ENCODE measurements around the gene EGR4.
A peak's percentile ranks its signal among the peaks of the same experiment; 100 is the strongest.

EGR4 gene

DNA sequence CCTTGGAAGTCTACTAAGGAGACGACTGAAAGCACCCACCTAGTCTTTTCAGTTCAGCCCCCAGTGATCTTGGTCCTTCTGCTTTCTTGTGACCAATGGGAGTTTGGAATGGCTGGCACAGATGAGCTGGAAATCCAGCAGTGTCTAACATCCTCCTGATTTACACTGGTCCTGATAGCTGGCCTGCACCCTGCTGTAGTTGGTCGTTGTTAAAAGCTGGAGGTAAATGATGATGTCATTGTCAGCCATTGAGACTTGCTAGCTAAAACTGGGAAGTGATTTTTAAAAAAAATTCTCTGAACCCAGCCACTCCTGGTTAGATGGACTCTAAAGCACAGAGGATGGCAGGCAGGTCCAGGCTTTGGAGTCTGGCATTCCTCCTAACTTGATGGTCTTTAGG, 39.9 kb downstream of the EGR4 start:
- no peak overlapping the region for H3K9ac ChIP-seq (ENCODE audit: low read depth, low read length, poor library complexity)
- H3K4me2 ChIP-seq (ENCODE audit: insufficient read depth, low read length, poor library complexity, severe bottlenecking): no peak overlapping the region
- no peak overlapping the region for H2BK5ac ChIP-seq (ENCODE audit: low read length)
- no peak for DNase-seq (ENCODE audit: low spot score)
- no peak overlapping the region for H4K8ac ChIP-seq (ENCODE audit: low read depth, low read length)
- H3K27me3 ChIP-seq (ENCODE audit: control insufficient read depth in 3 of 3, insufficient read depth in 3 of 3, low read depth in 1 of 3, low read length in 3 of 3): no peaks in the 10 kb centered on the region
- H3K79me1 ChIP-seq (ENCODE audit: low read depth, low read length): no peaks in the 10 kb centered on the region
- no peak overlapping the region for H3K18ac ChIP-seq (ENCODE audit: low read length)
- H2BK120ac ChIP-seq (ENCODE audit: low read depth, low read length): no peak overlapping the region
- no peak overlapping the region for H2BK15ac ChIP-seq (ENCODE audit: low read length)
- no peak overlapping the region for H2BK12ac ChIP-seq (ENCODE audit: low read length)
- no peak overlapping the region for H3K14ac ChIP-seq (ENCODE audit: low read length)
- H3K27ac ChIP-seq (replicated peaks; ENCODE audit: low read length): no peak overlapping the region
- H2AK5ac ChIP-seq (ENCODE audit: low read depth, low read length): no peak overlapping the region
- no peak overlapping the region for H3K4me3 ChIP-seq (ENCODE audit: low read length in 2 of 2)
- WGBS, 2 donors (ENCODE audit: extremely low coverage in 2 of 2, insufficient read length in 2 of 2, insufficient replicate concordance in 1 of 2): no CpG with 5 or more reads among the region's 2 CpGs
- peaks cover 44 to 78% of the 10 kb centered on the region in 2 donors for H3K36me3 ChIP-seq (replicated peaks in 1 of 2; ENCODE audit: control insufficient read depth in 2 of 2, insufficient read depth in 2 of 2, low read length in 2 of 2)
- H3K9me3 ChIP-seq (replicated peaks in 1 of 2; ENCODE audit: control insufficient read depth in 2 of 2, insufficient read depth in 1 of 2, low read depth in 1 of 2, low read length in 2 of 2): no peaks in the 10 kb centered on the region
- no peak overlapping the region for H3K23ac ChIP-seq (ENCODE audit: low read depth, low read length, poor library complexity)
- no peak overlapping the region for H3K4ac ChIP-seq (ENCODE audit: low read length)
- peaks cover 0 to 2% of the 10 kb centered on the region in 2 donors for H3K4me1 ChIP-seq (ENCODE audit: control insufficient read depth in 2 of 2, insufficient read depth in 1 of 2, low read depth in 1 of 2, low read length in 2 of 2)
- H2AFZ ChIP-seq (ENCODE audit: low read length): no peak overlapping the region
- H4K91ac ChIP-seq (ENCODE audit: low read depth, low read length, poor library complexity): no peak overlapping the region

DNA sequence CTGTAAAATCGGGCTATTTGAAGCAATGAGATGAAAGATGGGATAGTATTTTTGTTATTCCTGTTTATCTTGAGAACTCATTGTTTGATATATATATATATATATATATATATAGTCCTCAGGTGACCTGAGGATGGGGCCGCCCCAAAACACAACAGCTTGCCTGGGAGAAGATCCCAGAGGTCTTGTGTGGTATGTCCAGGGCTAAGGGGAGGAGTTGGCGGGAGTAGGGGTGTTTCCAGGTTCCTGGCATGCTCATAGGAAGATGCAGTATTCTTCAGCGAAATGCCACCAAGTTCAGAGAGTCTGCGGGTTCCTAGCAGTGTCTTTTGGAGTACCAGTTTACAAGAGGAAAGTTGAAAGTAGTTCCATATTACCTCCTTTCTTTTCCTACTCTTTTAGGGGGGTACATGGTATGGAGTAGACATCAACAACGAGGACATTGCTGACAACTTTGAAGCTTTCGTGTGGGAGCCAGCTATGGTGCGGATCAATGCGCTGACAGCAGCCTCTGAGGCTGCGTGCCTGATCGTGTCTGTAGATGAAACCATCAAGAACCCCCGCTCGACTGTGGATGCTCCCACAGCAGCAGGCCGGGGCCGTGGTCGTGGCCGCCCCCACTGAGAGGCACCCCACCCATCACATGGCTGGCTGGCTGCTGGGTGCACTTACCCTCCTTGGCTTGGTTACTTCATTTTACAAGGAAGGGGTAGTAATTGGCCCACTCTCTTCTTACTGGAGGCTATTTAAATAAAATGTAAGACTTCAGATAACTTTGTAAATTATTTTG, 40.9 kb downstream of the EGR4 start:
- Histone ChIP-seq H4K8ac (ENCODE audit: low read depth, low read length) (no peak overlapping the region), H3K9me3 (replicated peaks in 1 of 2; ENCODE audit: control insufficient read depth in 2 of 2, insufficient read depth in 1 of 2, low read depth in 1 of 2, low read length in 2 of 2) (no peaks in the 10 kb centered on the region), H3K23ac (ENCODE audit: low read depth, low read length, poor library complexity) (no peak overlapping the region), H3K27me3 (ENCODE audit: control insufficient read depth in 3 of 3, insufficient read depth in 3 of 3, low read depth in 1 of 3, low read length in 3 of 3) (no peaks in the 10 kb centered on the region), H3K4me2 (ENCODE audit: insufficient read depth, low read length, poor library complexity, severe bottlenecking) (no peak overlapping the region), H3K79me1 (ENCODE audit: low read depth, low read length) (peaks cover 4% of the 10 kb centered on the region), H2BK15ac (ENCODE audit: low read length) (no peak overlapping the region), H2BK5ac (ENCODE audit: low read length) (no peak overlapping the region), H2AFZ (ENCODE audit: low read length) (no peak overlapping the region), H3K14ac (ENCODE audit: low read length) (no peak overlapping the region), H3K18ac (ENCODE audit: low read length) (no peak overlapping the region), H4K91ac (ENCODE audit: low read depth, low read length, poor library complexity) (no peak overlapping the region), H2BK120ac (ENCODE audit: low read depth, low read length) (no peak overlapping the region), H3K4ac (ENCODE audit: low read length) (no peak overlapping the region), H3K4me3 (ENCODE audit: low read length in 2 of 2) (peak overlapping the region in 1 of 2 donors; percentile 25), H2AK5ac (ENCODE audit: low read depth, low read length) (no peak overlapping the region), H3K4me1 (ENCODE audit: control insufficient read depth in 2 of 2, insufficient read depth in 1 of 2, low read depth in 1 of 2, low read length in 2 of 2) (peaks cover 0 to 2% of the 10 kb centered on the region in 2 donors), H3K9ac (ENCODE audit: low read depth, low read length, poor library complexity) (peak overlapping the region; percentile 13), H3K36me3 (replicated peaks in 1 of 2; ENCODE audit: control insufficient read depth in 2 of 2, insufficient read depth in 2 of 2, low read length in 2 of 2) (peaks cover 50 to 85% of the 10 kb centered on the region in 2 donors), H3K27ac (replicated peaks; ENCODE audit: low read length) (no peak overlapping the region), H2BK12ac (ENCODE audit: low read length) (no peak overlapping the region)
- no peak for DNase-seq (ENCODE audit: low spot score)
- WGBS, 2 donors (ENCODE audit: extremely low coverage in 2 of 2, insufficient read length in 2 of 2, insufficient replicate concordance in 1 of 2): no CpG with 5 or more reads among the region's 17 CpGs

DNA sequence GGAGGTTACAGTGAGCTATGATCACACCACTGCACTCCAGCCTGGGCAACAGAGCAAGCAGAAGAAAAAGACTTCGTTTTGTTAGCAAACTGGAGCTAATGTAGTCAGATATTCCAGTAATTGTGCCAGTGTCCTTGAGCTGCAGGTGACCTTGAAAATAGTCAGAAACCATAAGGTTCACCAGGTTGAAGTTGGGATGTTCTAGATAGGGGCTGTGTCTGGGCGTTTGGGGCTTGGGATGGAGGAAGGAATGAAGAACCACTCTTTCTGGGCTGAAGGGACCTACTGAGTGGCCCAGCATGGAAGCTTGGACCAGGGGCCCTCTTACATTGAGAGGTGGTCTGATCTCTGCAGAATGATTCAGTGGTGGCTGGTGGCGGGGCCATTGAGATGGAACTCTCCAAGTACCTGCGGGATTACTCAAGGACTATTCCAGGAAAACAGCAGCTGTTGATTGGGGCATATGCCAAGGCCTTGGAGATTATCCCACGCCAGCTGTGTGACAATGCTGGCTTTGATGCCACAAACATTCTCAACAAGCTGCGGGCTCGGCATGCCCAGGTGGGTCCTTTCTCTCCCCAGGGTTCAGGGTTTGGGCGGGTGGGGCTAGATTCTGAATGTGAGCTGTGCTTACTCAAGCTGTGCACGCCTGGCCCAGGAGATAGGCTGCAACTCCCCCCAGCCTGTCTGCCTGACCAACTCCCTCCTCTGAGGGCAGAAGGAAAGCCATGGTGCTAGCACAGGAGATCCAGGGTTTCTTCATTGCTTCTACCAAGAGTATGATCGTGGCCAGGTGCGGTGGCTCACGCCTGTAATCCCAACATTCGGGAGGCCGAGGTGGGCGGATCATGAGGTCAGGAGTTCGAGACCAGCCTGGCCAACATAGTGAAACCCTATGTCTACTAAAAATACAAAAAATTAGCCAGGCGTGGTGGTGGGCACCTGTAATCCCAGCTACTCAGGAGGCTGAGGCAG, 42.2 kb downstream of the EGR4 start:
- H3K36me3 ChIP-seq (replicated peaks in 1 of 2; ENCODE audit: control insufficient read depth in 2 of 2, insufficient read depth in 2 of 2, low read length in 2 of 2): peaks cover 59 to 97% of the 10 kb centered on the region in 2 donors
- no peak overlapping the region for H2BK15ac ChIP-seq (ENCODE audit: low read length)
- no peak for DNase-seq (ENCODE audit: low spot score)
- no peak overlapping the region for H4K8ac ChIP-seq (ENCODE audit: low read depth, low read length)
- no CpG with 5 or more reads among the region's 17 CpGs for WGBS, 2 donors (ENCODE audit: extremely low coverage in 2 of 2, insufficient read length in 2 of 2, insufficient replicate concordance in 1 of 2)
- no peak overlapping the region for H2BK12ac ChIP-seq (ENCODE audit: low read length)
- H3K4me1 ChIP-seq (ENCODE audit: control insufficient read depth in 2 of 2, insufficient read depth in 1 of 2, low read depth in 1 of 2, low read length in 2 of 2): peaks cover 0 to 2% of the 10 kb centered on the region in 2 donors
- H3K18ac ChIP-seq (ENCODE audit: low read length): no peak overlapping the region
- H2AK5ac ChIP-seq (ENCODE audit: low read depth, low read length): no peak overlapping the region
- H3K4me3 ChIP-seq (ENCODE audit: low read length in 2 of 2): no peak overlapping the region
- no peak overlapping the region for H3K14ac ChIP-seq (ENCODE audit: low read length)
- H4K91ac ChIP-seq (ENCODE audit: low read depth, low read length, poor library complexity): no peak overlapping the region
- H2BK5ac ChIP-seq (ENCODE audit: low read length): no peak overlapping the region
- no peak overlapping the region for H2AFZ ChIP-seq (ENCODE audit: low read length)
- H3K79me1 ChIP-seq (ENCODE audit: low read depth, low read length): peaks cover 4% of the 10 kb centered on the region
- H3K27ac ChIP-seq (replicated peaks; ENCODE audit: low read length): no peak overlapping the region
- no peak overlapping the region for H3K9ac ChIP-seq (ENCODE audit: low read depth, low read length, poor library complexity)
- no peaks in the 10 kb centered on the region for H3K9me3 ChIP-seq (replicated peaks in 1 of 2; ENCODE audit: control insufficient read depth in 2 of 2, insufficient read depth in 1 of 2, low read depth in 1 of 2, low read length in 2 of 2)
- no peak overlapping the region for H3K4me2 ChIP-seq (ENCODE audit: insufficient read depth, low read length, poor library complexity, severe bottlenecking)
- no peak overlapping the region for H3K23ac ChIP-seq (ENCODE audit: low read depth, low read length, poor library complexity)
- no peaks in the 10 kb centered on the region for H3K27me3 ChIP-seq (ENCODE audit: control insufficient read depth in 3 of 3, insufficient read depth in 3 of 3, low read depth in 1 of 3, low read length in 3 of 3)
- no peak overlapping the region for H3K4ac ChIP-seq (ENCODE audit: low read length)
- H2BK120ac ChIP-seq (ENCODE audit: low read depth, low read length): no peak overlapping the region

DNA sequence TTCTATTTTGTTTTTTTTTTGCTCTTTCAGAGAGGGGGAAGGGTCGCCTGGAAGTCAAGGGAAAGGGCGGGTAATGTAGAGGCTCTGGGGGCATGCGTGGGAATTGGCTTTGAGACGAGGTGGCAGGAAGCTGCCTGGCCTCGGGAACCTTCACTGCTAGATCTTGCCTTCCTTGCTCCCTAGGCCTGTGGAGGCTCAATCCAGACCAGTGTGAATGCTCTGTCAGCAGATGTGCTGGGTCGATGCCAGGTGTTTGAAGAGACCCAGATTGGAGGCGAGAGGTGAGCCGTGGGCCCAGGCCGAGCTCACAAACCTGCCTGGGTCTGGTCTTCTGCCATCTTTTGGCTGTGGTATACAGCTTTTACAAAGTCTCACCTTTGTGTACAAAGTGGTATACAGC, 43.7 kb downstream of the EGR4 start:
- Histone ChIP-seq H2BK5ac (ENCODE audit: low read length) (no peak overlapping the region), H2AFZ (ENCODE audit: low read length) (no peak overlapping the region), H4K8ac (ENCODE audit: low read depth, low read length) (no peak overlapping the region), H3K36me3 (replicated peaks in 1 of 2; ENCODE audit: control insufficient read depth in 2 of 2, insufficient read depth in 2 of 2, low read length in 2 of 2) (peaks cover 69 to 99% of the 10 kb centered on the region in 2 donors), H3K4ac (ENCODE audit: low read length) (no peak overlapping the region), H3K4me1 (ENCODE audit: control insufficient read depth in 2 of 2, insufficient read depth in 1 of 2, low read depth in 1 of 2, low read length in 2 of 2) (no peaks in the 10 kb centered on the region), H2BK15ac (ENCODE audit: low read length) (no peak overlapping the region), H2AK5ac (ENCODE audit: low read depth, low read length) (no peak overlapping the region), H3K9me3 (replicated peaks in 1 of 2; ENCODE audit: control insufficient read depth in 2 of 2, insufficient read depth in 1 of 2, low read depth in 1 of 2, low read length in 2 of 2) (no peaks in the 10 kb centered on the region), H3K79me1 (ENCODE audit: low read depth, low read length) (peaks cover 4% of the 10 kb centered on the region), H2BK120ac (ENCODE audit: low read depth, low read length) (no peak overlapping the region), H3K9ac (ENCODE audit: low read depth, low read length, poor library complexity) (no peak overlapping the region), H3K18ac (ENCODE audit: low read length) (no peak overlapping the region), H3K4me2 (ENCODE audit: insufficient read depth, low read length, poor library complexity, severe bottlenecking) (no peak overlapping the region), H4K91ac (ENCODE audit: low read depth, low read length, poor library complexity) (no peak overlapping the region), H3K23ac (ENCODE audit: low read depth, low read length, poor library complexity) (no peak overlapping the region), H3K14ac (ENCODE audit: low read length) (no peak overlapping the region), H2BK12ac (ENCODE audit: low read length) (no peak overlapping the region), H3K27ac (replicated peaks; ENCODE audit: low read length) (no peak overlapping the region), H3K4me3 (ENCODE audit: low read length in 2 of 2) (peak overlapping the region in 1 of 2 donors; percentile 58), H3K27me3 (ENCODE audit: control insufficient read depth in 3 of 3, insufficient read depth in 3 of 3, low read depth in 1 of 3, low read length in 3 of 3) (no peaks in the 10 kb centered on the region)
- no CpG with 5 or more reads among the region's 9 CpGs for WGBS, 2 donors (ENCODE audit: extremely low coverage in 2 of 2, insufficient read length in 2 of 2, insufficient replicate concordance in 1 of 2)
- DNase-seq (ENCODE audit: low spot score): no peak
